Measurements from ENCODE around the gene FBXO36. TPM values are rescaled to one million over a fixed set of nuclear protein-coding genes. Genes with fewer than 3 reads are reported as not detected.

Gene FBXO36
- polyA plus RNA-seq, 1 experiment = 2.0 TPM

GRCh38 chr2:229927817-229928321 lies 5.6 kb downstream of the FBXO36 start:
- Histone ChIP-seq H3K27ac (ENCODE audit: low read depth, low read length) (no peak overlapping the region), H3K27me3 (ENCODE audit: control insufficient read depth, insufficient read depth, low read length) (no peaks in the 10 kb centered on the region), H3K9me3 (ENCODE audit: control insufficient read depth, insufficient read depth, low read length) (no peaks in the 10 kb centered on the region), H3K4me3 (ENCODE audit: low read depth, low read length) (no peak overlapping the region)
- TF ChIP-seq CTCF (IDR thresholded peaks at IDR 0.05; ENCODE audit: low read depth, low read length) = no peak
- CTCF ChIA-PET = interaction anchor here (0.6 to 2.2 kb wide), 4 partner anchors 17 to 127 kb away, joined by 3 to 6 read pairs (median 4); no protein-coding TSS in a partner anchor
- no peak for DNase-seq (ENCODE audit: low read depth, low spot score)
- POLR2A ChIA-PET = no interaction called here

- ChIA-PET CTCF (no interaction called here), POLR2A (no interaction called here)
- Histone ChIP-seq H3K27ac (ENCODE audit: low read depth, low read length) (no peak overlapping the region), H3K4me3 (ENCODE audit: low read depth, low read length) (no peak overlapping the region), H3K9me3 (ENCODE audit: control insufficient read depth, insufficient read depth, low read length) (no peaks in the 10 kb centered on the region; the same call in 1 of the 2 replicates), H3K27me3 (ENCODE audit: control insufficient read depth, insufficient read depth, low read length) (no peaks in the 10 kb centered on the region)
- no peak for DNase-seq (ENCODE audit: low read depth, low spot score)
- no peak for TF ChIP-seq CTCF (IDR thresholded peaks at IDR 0.05; ENCODE audit: low read depth, low read length)
Measured at GRCh38 chr2:229930656-229931055, 8.4 kb downstream of the FBXO36 start.

- no peaks in the 10 kb centered on the region; the same call in 1 of the 2 replicates for H3K9me3 ChIP-seq (ENCODE audit: control insufficient read depth, insufficient read depth, low read length)
- ChIA-PET POLR2A (no interaction called here), CTCF (no interaction called here)
- no peaks in the 10 kb centered on the region for H3K27me3 ChIP-seq (ENCODE audit: control insufficient read depth, insufficient read depth, low read length)
- no peak overlapping the region for H3K27ac ChIP-seq (ENCODE audit: low read depth, low read length)
- no peak overlapping the region for H3K4me3 ChIP-seq (ENCODE audit: low read depth, low read length)
- no peak for DNase-seq (ENCODE audit: low read depth, low spot score)
- no peak for TF ChIP-seq CTCF (IDR thresholded peaks at IDR 0.05; ENCODE audit: low read depth, low read length)
Measured at GRCh38 chr2:229931241-229931640, 8.9 kb downstream of the FBXO36 start.

- H3K27ac ChIP-seq (ENCODE audit: low read depth, low read length) = no peak overlapping the region
- peaks cover 12% of the 10 kb centered on the region; the same call in 1 of the 2 replicates for H3K9me3 ChIP-seq (ENCODE audit: control insufficient read depth, insufficient read depth, low read length)
- DNase-seq (ENCODE audit: low read depth, low spot score) = no peak
- no peak for TF ChIP-seq CTCF (IDR thresholded peaks at IDR 0.05; ENCODE audit: low read depth, low read length)
- ChIA-PET POLR2A (interaction anchor here (0.6 kb wide), 1 partner anchor 17 kb away, joined by 3 read pairs; no protein-coding TSS in a partner anchor), CTCF (interaction anchor here (0.6 to 1.3 kb wide), 2 partner anchors 61 to 71 kb away, joined by 3 to 4 read pairs; no protein-coding TSS in a partner anchor)
- H3K27me3 ChIP-seq (ENCODE audit: control insufficient read depth, insufficient read depth, low read length) = no peaks in the 10 kb centered on the region
- H3K4me3 ChIP-seq (ENCODE audit: low read depth, low read length) = no peak overlapping the region
Measured at GRCh38 chr2:229937537-229937936, 15.2 kb downstream of the FBXO36 start.

- TF ChIP-seq CTCF (IDR thresholded peaks at IDR 0.05; ENCODE audit: low read depth, low read length) = no peak
- peaks cover 12% of the 10 kb centered on the region; the same call in 1 of the 2 replicates for H3K9me3 ChIP-seq (ENCODE audit: control insufficient read depth, insufficient read depth, low read length)
- ChIA-PET CTCF (no interaction called here), POLR2A (no interaction called here)
- H3K27ac ChIP-seq (ENCODE audit: low read depth, low read length) = no peak overlapping the region
- H3K4me3 ChIP-seq (ENCODE audit: low read depth, low read length) = no peak overlapping the region
- DNase-seq (ENCODE audit: low read depth, low spot score) = no peak
- H3K27me3 ChIP-seq (ENCODE audit: control insufficient read depth, insufficient read depth, low read length) = no peaks in the 10 kb centered on the region
Measured at GRCh38 chr2:229942671-229943070, 20.4 kb downstream of the FBXO36 start.
